ENCODE data around the gene WSB1.

GRCh38 chr17:27362909-27363308 is 69.0 kb downstream of the WSB1 start:
- TF ChIP-seq CTCF (IDR thresholded peaks at IDR 0.05; ENCODE audit: poor library complexity) (no peak), EZH2 (IDR thresholded peaks at IDR 0.05; ENCODE audit: borderline replicate concordance) (no peak)
